Neural cell (in vitro differentiated cells): Measurements from ENCODE around the gene LDAF1. TPM values are rescaled to one million over a fixed set of nuclear protein-coding genes. Genes with fewer than 3 reads are reported as not detected.

Experiments
- H2AFZ ChIP-seq: fragments of 200-600, 300-800 bp; sonication (generic), shearing (Covaris generic); 2 replicates; pipeline ENCODE4 v1.6.0; 2014; ENCODE audit warnings: low read depth, mild to moderate bottlenecking, antibody characterized with exemption, low read length, moderate library complexity
- H3F3A ChIP-seq: fragments of 200-600 bp; shearing (Covaris generic); 2 replicates; pipeline ENCODE4 v1.6.1; 2016; ENCODE audit warnings: mild to moderate bottlenecking, moderate library complexity, mixed read lengths, antibody characterized with exemption, low read length; ENCODE audit not compliant: insufficient read depth, poor library complexity, severe bottlenecking
- H3K27ac ChIP-seq: fragments of 200-600, 300-800 bp; sonication (generic), shearing (Covaris generic); 2 replicates; pipeline ENCODE4 v1.5.1; 2014; ENCODE audit warnings: mild to moderate bottlenecking, low read length, moderate library complexity
- H3K27me3 ChIP-seq: fragments of 300-800, 200-600 bp; sonication (generic), shearing (Covaris generic); 2 replicates; pipeline ENCODE4 v1.6.0; 2014; ENCODE audit warnings: mild to moderate bottlenecking, low read depth, low read length, moderate library complexity; ENCODE audit not compliant: insufficient read depth
- H3K36me3 ChIP-seq: fragments of 300-800, 200-600 bp; sonication (generic), shearing (Covaris generic); 2 replicates; pipeline ENCODE4 v1.5.1; 2014; ENCODE audit warnings: mild to moderate bottlenecking, antibody characterized with exemption, low read length, moderate library complexity; ENCODE audit not compliant: insufficient read depth
- H3K4me2 ChIP-seq: fragments of 300-800, 200-600 bp; sonication (generic), shearing (Covaris generic); 2 replicates; pipeline ENCODE4 v1.6.0; 2014; ENCODE audit warnings: mild to moderate bottlenecking, low read length
- H3K4me3 ChIP-seq: fragments of 300-800, 200-600 bp; sonication (generic), shearing (Covaris generic); 2 replicates; pipeline ENCODE4 v1.5.1; 2014; ENCODE audit warnings: mild to moderate bottlenecking, low read length, moderate library complexity
- H3K79me2 ChIP-seq: fragments of 200-600 bp; shearing (Covaris generic); replicated peaks from 2 replicates; pipeline ENCODE4 v1.6.0; 2014; ENCODE audit warnings: mild to moderate bottlenecking, low read length, moderate library complexity; ENCODE audit not compliant: insufficient read depth
- H3K9ac ChIP-seq: fragments of 300-800, 200-600 bp; sonication (generic), shearing (Covaris generic); 2 replicates; pipeline ENCODE4 v1.6.1; 2016; ENCODE audit warnings: mild to moderate bottlenecking, low read length, mixed read lengths
- H3K9me2 ChIP-seq: fragments of 200-600 bp; shearing (Covaris generic); 2 replicates; pipeline ENCODE4 v1.6.1; 2016; ENCODE audit warnings: mild to moderate bottlenecking, low read length, mixed read lengths; ENCODE audit not compliant: insufficient read depth
- H3K9me3 ChIP-seq: fragments of 200-600, 300-800 bp; sonication (generic), shearing (Covaris generic); 2 replicates; pipeline ENCODE4 v1.6.1; 2016; ENCODE audit warnings: mild to moderate bottlenecking, mixed run types, low read length, moderate library complexity, mixed read lengths
- H4K20me1 ChIP-seq: fragments of 200-600 bp; shearing (Covaris generic); 2 replicates; pipeline ENCODE4 v1.6.1; 2016; ENCODE audit warnings: mild to moderate bottlenecking, mixed run types; ENCODE audit not compliant: insufficient read depth
- CTCF ChIP-seq: fragments of 450-650 bp; IDR thresholded peaks from 2 replicates; pipeline ENCODE4 v1.5.1; 2014; ENCODE audit warnings: antibody characterized with exemption, mild to moderate bottlenecking, moderate library complexity; ENCODE audit not compliant: poor library complexity, severe bottlenecking
- EP300 ChIP-seq: fragments of 450-650 bp; conservative IDR thresholded peaks from 2 replicates; pipeline ENCODE4 v1.6.1; 2014; ENCODE audit warnings: antibody characterized with exemption, mild to moderate bottlenecking, moderate library complexity; ENCODE audit not compliant: poor library complexity, severe bottlenecking
- EZH2 ChIP-seq: fragments of 200-600, 300-800 bp; shearing (Covaris generic), sonication (generic); IDR thresholded peaks from 2 replicates; pipeline ENCODE4 v1.6.1; 2014; ENCODE audit warnings: antibody characterized with exemption, low read length, borderline replicate concordance, mild to moderate bottlenecking; ENCODE audit not compliant: insufficient read depth, poor library complexity, severe bottlenecking
- MXI1 ChIP-seq: fragments of 450-650 bp; conservative IDR thresholded peaks from 2 replicates; pipeline ENCODE4 v1.6.1; 2014; ENCODE audit warnings: antibody characterized with exemption, mild to moderate bottlenecking; ENCODE audit not compliant: poor library complexity, severe bottlenecking
- POLR2AphosphoS5 ChIP-seq: IDR thresholded peaks from 2 replicates; pipeline ENCODE4 v1.6.1; 2012
- RAD21 ChIP-seq: fragments of 450-650 bp; conservative IDR thresholded peaks from 2 replicates; pipeline ENCODE4 v1.6.1; 2014; ENCODE audit warnings: antibody characterized with exemption, mild to moderate bottlenecking, moderate library complexity
- REST ChIP-seq: IDR thresholded peaks from 2 replicates; pipeline ENCODE4 v1.6.1; 2012; ENCODE audit warnings: borderline replicate concordance
- SMC3 ChIP-seq: fragments of 450-650 bp; conservative IDR thresholded peaks from 2 replicates; pipeline ENCODE4 v1.6.1; 2014; ENCODE audit warnings: antibody characterized with exemption, mild to moderate bottlenecking, moderate library complexity; ENCODE audit not compliant: poor library complexity
- TAF1 ChIP-seq: IDR thresholded peaks from 2 replicates; pipeline ENCODE4 v1.6.1; 2012; ENCODE audit warnings: low read depth
- polyA plus RNA-seq: library from polyadenylated mRNA; depleted of rRNA; stranded (reverse); fragments of >200 nt; gene quantifications from 2 replicates; pipeline ENCODE4 v1.2.3, GENCODE V29; 2014

Gene LDAF1
- polyA plus RNA-seq, 1 donor from 2014 or later, result 10.8 TPM

GRCh38 chr16:21172650-21173049, 14.2 kb downstream of the LDAF1 start:
- TF ChIP-seq SMC3, result no peak
- no peak overlapping the region for H3K4me3 ChIP-seq
- no peaks in the 10 kb centered on the region for H3K79me2 ChIP-seq
- no peaks in the 10 kb centered on the region for H3K27me3 ChIP-seq
- no peaks in the 10 kb centered on the region for H3K9me2 ChIP-seq
- H3K27ac ChIP-seq, result no peak overlapping the region
- no peak overlapping the region for H3K9ac ChIP-seq
- H4K20me1 ChIP-seq, result no peaks in the 10 kb centered on the region
- no peak overlapping the region for H2AFZ ChIP-seq
- no peak overlapping the region for H3K4me2 ChIP-seq
- H3K9me3 ChIP-seq, result no peaks in the 10 kb centered on the region
- H3F3A ChIP-seq, result no peaks in the 10 kb centered on the region
- H3K36me3 ChIP-seq, result no peaks in the 10 kb centered on the region

- no peak overlapping the region for H3K9ac ChIP-seq
- H3K27me3 ChIP-seq, result no peaks in the 10 kb centered on the region
- no peaks in the 10 kb centered on the region for H3K36me3 ChIP-seq
- no peak overlapping the region for H3K27ac ChIP-seq
- no peak overlapping the region for H2AFZ ChIP-seq
- no peak overlapping the region for H3K4me3 ChIP-seq
- no peak for TF ChIP-seq MXI1
- no peak for TF ChIP-seq SMC3
- no peak for TF ChIP-seq TAF1
- no peak for TF ChIP-seq RAD21
- no peak for TF ChIP-seq POLR2AphosphoS5
- TF ChIP-seq CTCF, result no peak
- no peak for TF ChIP-seq REST
- no peak for TF ChIP-seq EZH2
- TF ChIP-seq EP300, result no peak
- no peaks in the 10 kb centered on the region for H3K79me2 ChIP-seq
- no peaks in the 10 kb centered on the region for H3K9me2 ChIP-seq
- H3K9me3 ChIP-seq, result no peaks in the 10 kb centered on the region
- H3F3A ChIP-seq, result no peaks in the 10 kb centered on the region
- no peak overlapping the region for H3K4me2 ChIP-seq
- no peaks in the 10 kb centered on the region for H4K20me1 ChIP-seq
Observed at GRCh38 chr16:21175397-21175796, 16.9 kb downstream of the LDAF1 start.
